ENCODE measurements around the gene U2AF2.

DNA sequence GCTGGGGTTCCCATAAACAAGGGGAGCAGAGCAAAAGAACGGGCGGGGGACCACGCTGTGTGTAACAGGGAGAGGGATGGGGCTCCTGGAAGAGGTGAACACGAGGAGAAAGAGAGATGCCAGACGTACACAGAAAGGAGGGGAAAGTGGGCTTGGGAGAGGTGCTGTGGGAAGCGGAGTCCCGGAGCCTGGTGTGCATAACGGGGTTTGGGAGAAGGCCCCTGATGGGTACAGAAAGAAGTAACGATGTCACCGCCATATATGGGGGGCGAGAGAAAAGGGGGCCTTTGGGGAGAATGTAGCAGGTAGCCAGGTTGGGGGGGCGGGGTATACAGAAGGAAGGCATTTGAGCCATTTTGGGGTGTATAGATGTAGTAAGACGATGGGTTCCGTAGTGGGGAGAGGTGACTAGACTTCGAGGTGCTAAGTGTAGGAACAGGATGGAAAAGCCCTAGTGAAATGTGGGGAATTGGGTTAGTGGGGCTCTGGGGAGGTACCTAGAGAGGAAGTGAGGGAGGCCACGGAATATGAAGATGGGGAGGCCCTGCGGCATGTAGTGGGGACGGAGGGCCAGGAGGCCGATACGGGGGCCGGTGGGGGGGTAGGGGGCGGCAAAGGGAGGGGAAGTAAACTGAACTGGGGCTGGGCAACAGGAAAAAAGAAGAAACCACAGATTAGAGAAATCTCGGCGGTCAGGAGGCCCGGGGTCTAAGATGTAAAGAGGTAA lies 13.2 kb upstream of the U2AF2 start:
- TF ChIP-seq EZH2 (IDR thresholded peaks at IDR 0.05; ENCODE audit: insufficient read depth, poor library complexity, severe bottlenecking), result no peak
- no peak for TF ChIP-seq EZH2phosphoT487 (IDR thresholded peaks at IDR 0.05; ENCODE audit: insufficient read depth, low read depth)

Measured in GM23248 (cell line).